Liver (tissue), 9 donors: ENCODE results near the gene ULK3. TPM values are rescaled to one million over a fixed set of nuclear protein-coding genes. Genes with fewer than 3 reads are reported as not detected.

ENCODE experiments used
- DNase-seq: peaks from one replicate; pipeline ENCODE4 v3.0.0-alpha.2; 2017; ENCODE audit warnings: low spot score
- H3K27ac ChIP-seq, 2 donors: one replicate each; pipeline ENCODE4 v1.7.0; 2013; ENCODE audit warnings: inconsistent platforms in 2 of 2, low read length in 2 of 2, control low read depth in 1 of 2, low read depth in 1 of 2, mild to moderate bottlenecking in 1 of 2
- H3K27me3 ChIP-seq, 4 donors: one replicate each; pipeline versions ENCODE4 v1.6.1 to v1.7.0; 2013; ENCODE audit warnings: low read length in 3 of 4, inconsistent platforms in 1 of 4, mild to moderate bottlenecking in 1 of 4, moderate library complexity in 1 of 4; ENCODE audit not compliant: control insufficient read depth in 4 of 4, insufficient read depth in 4 of 4
- H3K36me3 ChIP-seq, 4 donors: one replicate each; pipeline versions ENCODE4 v1.6.1 to v1.7.0; 2013; ENCODE audit warnings: low read length in 3 of 4, mild to moderate bottlenecking in 3 of 4, low read depth in 1 of 4, moderate library complexity in 1 of 4; ENCODE audit not compliant: control insufficient read depth in 4 of 4, insufficient read depth in 3 of 4
- H3K4me1 ChIP-seq, 4 donors: one replicate each; pipeline versions ENCODE4 v1.6.1 to v1.7.0; 2013; ENCODE audit warnings: low read length in 3 of 4, mild to moderate bottlenecking in 3 of 4, moderate library complexity in 1 of 4; ENCODE audit not compliant: control insufficient read depth in 4 of 4, insufficient read depth in 4 of 4
- H3K4me3 ChIP-seq, 3 donors: one replicate each; pipeline versions ENCODE4 v1.6.1 to v1.7.0; 2013; ENCODE audit warnings: low read length in 3 of 3, control low read depth in 1 of 3, low read depth in 1 of 3, mild to moderate bottlenecking in 1 of 3
- H3K9ac ChIP-seq, 2 donors: one replicate each; pipeline ENCODE4 v1.7.0; 2013; ENCODE audit warnings: low read length in 2 of 2, mild to moderate bottlenecking in 2 of 2, moderate library complexity in 2 of 2, control low read depth in 1 of 2, low read depth in 1 of 2
- H3K9me3 ChIP-seq, 4 donors: one replicate each; pipeline versions ENCODE4 v1.6.1 to v1.7.0; 2013; ENCODE audit warnings: low read length in 3 of 4; ENCODE audit not compliant: control insufficient read depth in 4 of 4
- ATF3 ChIP-seq: IDR thresholded peaks from 2 replicates; pipeline ENCODE4 v1.6.1; 2016; ENCODE audit warnings: antibody characterized with exemption
- CTCF ChIP-seq: fragments of 150-350 bp; IDR thresholded peaks from 2 replicates; pipeline ENCODE4 v1.5.1; 2017; ENCODE audit warnings: improper control_type of control experiment, low read depth, low read length; ENCODE audit not compliant: missing input control
- EGR1 ChIP-seq, 2 donors: IDR thresholded peaks; 2 replicates each; pipeline ENCODE4 v1.6.1; 2016 to 2018; ENCODE audit warnings: antibody characterized with exemption in 2 of 2, low read depth in 2 of 2
- FOXA1 ChIP-seq: IDR thresholded peaks from 2 replicates; pipeline ENCODE4 v1.6.1; 2016; ENCODE audit warnings: antibody characterized with exemption
- FOXA2 ChIP-seq: IDR thresholded peaks from 2 replicates; pipeline ENCODE4 v1.6.1; 2016; ENCODE audit warnings: antibody characterized with exemption
- GABPA ChIP-seq, 2 donors: IDR thresholded peaks in 1 of 2; conservative IDR thresholded peaks in 1 of 2; 2 replicates each; pipeline ENCODE4 v1.6.1; 2016; ENCODE audit warnings: antibody characterized with exemption in 2 of 2, mild to moderate bottlenecking in 1 of 2, moderate library complexity in 1 of 2
- HNF4G ChIP-seq: IDR thresholded peaks from 2 replicates; pipeline ENCODE4 v1.6.1; 2016; ENCODE audit warnings: antibody characterized with exemption
- JUND ChIP-seq, 2 donors: IDR thresholded peaks; 2 replicates each; pipeline ENCODE4 v1.6.1; 2016; ENCODE audit warnings: antibody characterized with exemption in 2 of 2
- MAX ChIP-seq: IDR thresholded peaks from 2 replicates; pipeline ENCODE4 v1.6.1; 2016; ENCODE audit warnings: antibody characterized with exemption
- NR2F2 ChIP-seq: IDR thresholded peaks from 2 replicates; pipeline ENCODE4 v1.6.1; 2016; ENCODE audit warnings: antibody characterized with exemption
- REST ChIP-seq: IDR thresholded peaks from 2 replicates; pipeline ENCODE4 v1.6.1; 2016; ENCODE audit warnings: antibody characterized with exemption, mild to moderate bottlenecking
- RXRA ChIP-seq, 2 donors: IDR thresholded peaks; 2 replicates each; pipeline ENCODE4 v1.6.1; 2017 to 2018; ENCODE audit warnings: antibody characterized with exemption in 2 of 2, mild to moderate bottlenecking in 1 of 2
- TAF1 ChIP-seq: conservative IDR thresholded peaks from 2 replicates; pipeline ENCODE4 v1.6.1; 2016; ENCODE audit warnings: antibody characterized with exemption, mild to moderate bottlenecking
- YY1 ChIP-seq: IDR thresholded peaks from 2 replicates; pipeline ENCODE4 v1.6.1; 2016; ENCODE audit warnings: antibody characterized with exemption, mild to moderate bottlenecking
- WGBS: extraction: QIAGEN DNeasy Blood & Tissue Kit; methylation state at CpG from one replicate; pipeline ENCODE4 v1.1.7; 2013; 5-methylcytosine and 5-hydroxymethylcytosine counted together
- polyA plus RNA-seq, 2 donors: library from polyadenylated mRNA; stranded (reverse) in 1 of 2; unstranded in 1 of 2; fragments of 200-250 nt in 1 of 2; fragments of >200 nt in 1 of 2; fragmentation: Nextera tagmentation in 1 of 2; extraction: Ambion mirVana in 1 of 2; gene quantifications; one replicate each; pipeline versions ENCODE4 v1.2.1 to v1.2.3, GENCODE V29; 2013 to 2015
- total RNA-seq, 2 donors: library from RNA; depleted of rRNA; stranded (reverse); fragments of >200 nt; gene quantifications; one replicate each; pipeline ENCODE4 v1.2.3, GENCODE V29; 2014
- donor health status: healthy.
- donor health status: healthy.
- donor health status: healthy.
- donor health status: healthy.
- donor health status: healthy.

The ULK3 gene
- total and polyA plus RNA-seq, 4 donors = 13.1 to 35.5 (median 21.4) TPM

- peaks cover 8 to 39% (median 27%) of the 10 kb centered on the region in 4 donors for H3K36me3 ChIP-seq
- H3K27ac ChIP-seq = no peak overlapping the region
- WGBS = 88% methylated on average over 18 of the region's 18 CpGs
- no peaks in the 10 kb centered on the region for H3K9me3 ChIP-seq
- no peak for DNase-seq
- no peak for TF ChIP-seq HNF4G
- TF ChIP-seq FOXA1 = no peak
- no peak for TF ChIP-seq GABPA (IDR thresholded peaks at IDR 0.05 in 1 of 2, conservative IDR thresholded peaks at IDR 0.05 in 1 of 2)
- TF ChIP-seq REST = no peak
- H3K9ac ChIP-seq = no peak overlapping the region
- H3K27me3 ChIP-seq = no peaks in the 10 kb centered on the region
- H3K4me3 ChIP-seq = no peak overlapping the region
- peaks cover 19 to 43% (median 38%) of the 10 kb centered on the region in 4 donors for H3K4me1 ChIP-seq
These were observed 41.5 kb downstream of the ULK3 start for GRCh38 chr15:74801311-74801997.

- DNase-seq = no peak
- 87% methylated on average over 20 of the region's 20 CpGs for WGBS
- Histone ChIP-seq H3K36me3 (peaks cover 8 to 39% (median 27%) of the 10 kb centered on the region in 4 donors), H3K9ac (no peak overlapping the region), H3K27ac (no peak overlapping the region), H3K4me3 (no peak overlapping the region), H3K4me1 (peaks cover 23 to 51% (median 43%) of the 10 kb centered on the region in 4 donors), H3K9me3 (no peaks in the 10 kb centered on the region), H3K27me3 (no peaks in the 10 kb centered on the region)
- no peak for TF ChIP-seq TAF1
- TF ChIP-seq JUND (IDR thresholded peaks at IDR 0.05) = no peak
- no peak for TF ChIP-seq ATF3
- TF ChIP-seq YY1 = no peak
- no peak for TF ChIP-seq FOXA1
- TF ChIP-seq MAX = no peak
- TF ChIP-seq NR2F2 = no peak
- TF ChIP-seq FOXA2 = no peak
- TF ChIP-seq EGR1 (IDR thresholded peaks at IDR 0.05; ENCODE audit: low read depth in 2 of 2) = no peak
- no peak for TF ChIP-seq HNF4G
- TF ChIP-seq RXRA (IDR thresholded peaks at IDR 0.05) = no peak
- TF ChIP-seq CTCF = no peak
- no peak for TF ChIP-seq GABPA (IDR thresholded peaks at IDR 0.05 in 1 of 2, conservative IDR thresholded peaks at IDR 0.05 in 1 of 2)
These were observed 42.3 kb downstream of the ULK3 start for GRCh38 chr15:74800559-74801094.
